HG02981 (cell line): ENCODE results near the gene CAD.
"Not testable (repeated sequence)": the region's sequence is repeated elsewhere in the genome, so short reads cannot be mapped to it uniquely, and the experiment has no call there.

Source experiments
- ATAC-seq: cut with Tn5 transposase; IDR thresholded peaks from one replicate; pipeline ENCODE4 v1.9.1; 2021; ENCODE audit warnings: mild to moderate bottlenecking, moderate library complexity; ENCODE audit not compliant: unreplicated experiment

CAD gene

GRCh38 chr2:27198068-27198467, 19.1 kb upstream of the CAD start:
- not testable (repeated sequence) for ATAC-seq

DNA sequence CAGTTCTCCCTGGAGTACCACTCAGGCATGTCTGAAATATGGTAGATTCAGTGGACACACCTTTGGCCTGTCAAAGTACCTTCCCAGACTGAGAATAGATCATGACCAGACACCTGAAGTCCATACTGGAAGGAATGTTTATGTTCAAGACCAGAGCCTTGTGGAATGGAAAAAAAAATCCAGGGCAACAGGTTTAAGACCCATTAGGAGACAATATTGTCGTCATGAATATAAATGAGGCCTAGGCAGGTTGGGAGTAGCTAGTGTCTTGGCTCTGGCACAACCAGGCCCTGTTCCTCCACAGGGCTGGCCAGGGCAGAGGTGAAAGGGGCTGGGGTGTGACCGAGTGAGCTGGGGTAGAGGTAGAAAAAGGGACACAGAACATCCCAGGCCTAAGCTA, 18.5 kb upstream of the CAD start:
- no peak for ATAC-seq

DNA sequence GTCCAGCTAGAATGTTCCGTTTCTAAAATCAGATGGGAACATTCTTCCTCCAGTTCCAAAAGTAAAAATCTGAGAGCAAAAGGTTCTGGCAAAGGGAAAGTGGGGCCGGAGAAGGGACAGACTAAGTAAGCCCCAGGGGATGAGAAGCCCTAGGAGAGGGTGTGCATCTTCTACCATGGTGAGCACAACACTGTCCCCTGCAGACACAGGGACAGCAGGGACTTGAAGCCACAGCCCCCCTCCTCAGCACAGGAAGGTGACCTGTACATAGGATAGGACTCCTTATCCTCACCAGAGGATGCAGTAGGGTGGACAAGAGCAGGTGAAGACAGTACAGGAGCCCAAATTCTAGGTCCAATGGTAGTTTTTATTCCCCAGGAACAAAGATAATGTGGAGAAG, 17.9 kb upstream of the CAD start:
- no peak for ATAC-seq

DNA sequence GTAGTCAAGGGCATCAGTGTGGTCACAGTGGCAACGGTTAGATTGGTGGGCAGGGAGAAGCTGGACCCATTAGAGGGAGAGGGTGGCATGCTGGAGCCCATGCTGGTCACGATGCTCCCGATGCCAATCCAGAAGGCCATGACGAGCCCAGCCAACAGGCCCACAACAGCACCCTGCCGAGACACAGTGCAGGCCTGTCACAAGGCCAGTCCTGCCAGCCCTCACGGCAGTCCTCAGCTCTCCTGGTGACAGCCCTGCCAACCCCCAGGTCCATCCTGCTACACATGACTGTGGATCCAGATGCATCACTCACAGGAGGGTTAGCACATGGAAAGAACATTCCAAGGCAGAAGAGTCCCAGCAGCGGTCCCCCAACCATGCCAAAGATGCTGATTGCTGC, 15.5 kb upstream of the CAD start:
- ATAC-seq = no peak

GRCh38 chr2:27202854-27203253, 14.3 kb upstream of the CAD start:
- ATAC-seq = no peak

DNA sequence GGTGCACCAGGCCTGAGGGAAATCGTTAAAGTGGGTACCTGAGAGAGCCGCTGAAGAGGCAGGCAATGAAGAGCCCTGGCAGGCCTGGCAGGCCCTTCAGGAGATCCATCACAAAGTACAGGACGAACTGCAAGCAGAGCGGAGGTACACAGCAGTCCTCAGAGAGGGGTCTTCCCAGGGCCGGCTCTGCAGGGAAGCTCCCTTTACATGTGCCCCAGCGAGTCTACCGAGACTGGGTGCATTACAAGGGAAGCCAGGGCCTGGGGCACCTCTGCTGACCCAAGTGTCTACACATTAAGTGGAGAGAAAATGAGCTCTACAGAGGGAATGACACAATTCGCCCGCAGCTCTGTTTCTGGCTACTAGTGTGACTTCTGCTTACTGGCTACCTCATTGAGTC, 13.4 kb upstream of the CAD start:
- no peak for ATAC-seq

DNA sequence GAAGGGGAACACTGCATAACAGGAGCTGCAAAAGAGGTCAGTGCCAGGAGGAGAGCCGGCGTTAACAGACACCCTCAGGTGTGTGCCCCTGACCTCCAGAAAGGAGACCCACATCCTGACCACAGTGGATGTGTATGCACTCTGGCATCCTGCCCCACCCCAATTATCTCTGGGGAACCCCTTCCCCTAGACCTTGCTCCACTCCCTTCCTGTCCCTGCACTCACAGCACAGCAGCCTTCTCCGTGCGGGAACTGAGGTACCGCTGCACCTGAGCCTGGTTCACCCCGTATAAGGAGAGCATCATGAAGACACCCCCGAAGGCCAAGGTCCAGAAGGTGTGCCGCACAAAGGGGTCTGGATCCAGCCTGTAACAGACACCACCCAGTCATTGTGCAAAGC, 12.6 kb upstream of the CAD start:
- no peak for ATAC-seq

- ATAC-seq = no peak
Observed at GRCh38 chr2:27205206-27205605, 12.0 kb upstream of the CAD start.

- no peak for ATAC-seq
Observed at GRCh38 chr2:27206346-27206745, 10.8 kb upstream of the CAD start.

GRCh38 chr2:27208486-27209050, 8.6 kb upstream of the CAD start:
- no peak for ATAC-seq

DNA sequence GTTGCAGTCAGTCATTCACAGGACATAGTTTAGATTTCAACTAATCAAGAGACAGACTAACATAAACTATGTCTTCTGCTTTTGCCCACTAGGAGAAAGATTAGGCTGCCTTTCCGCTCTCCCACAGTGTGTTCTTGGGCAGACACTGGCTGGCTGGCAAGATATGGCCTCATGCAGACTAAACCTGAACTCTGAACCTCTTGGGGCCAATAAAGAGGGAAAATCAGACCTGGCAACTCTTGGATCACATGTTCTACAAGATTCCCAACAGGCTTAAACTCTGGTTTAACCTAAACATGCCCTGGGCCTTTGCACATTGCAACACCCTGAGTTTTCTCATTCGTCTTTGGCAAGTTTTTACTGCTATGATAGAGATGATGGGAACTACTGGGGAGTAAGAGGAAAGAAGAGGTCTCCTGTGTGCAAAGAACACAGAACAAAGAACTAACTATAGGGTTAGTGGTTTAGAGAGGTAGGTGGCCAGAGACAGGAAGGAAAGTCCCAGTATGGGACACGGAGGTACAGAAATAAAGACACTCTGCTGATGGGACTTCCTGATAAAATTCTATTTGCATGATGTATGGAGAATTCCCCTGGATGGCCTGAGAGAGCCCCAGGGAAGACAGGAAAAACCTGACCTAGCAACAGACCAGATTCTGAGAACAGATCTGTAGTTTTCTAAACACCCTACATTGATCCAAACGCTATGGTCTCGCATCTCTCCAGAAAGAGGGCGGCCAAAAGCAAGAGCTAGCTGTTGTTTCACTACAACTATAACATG, 7.4 kb upstream of the CAD start:
- no peak for ATAC-seq

GRCh38 chr2:27211241-27211942, 5.8 kb upstream of the CAD start:
- no peak for ATAC-seq

- ATAC-seq = peak; percentile 87
Observed at GRCh38 chr2:27211943-27212625, 5.1 kb upstream of the CAD start, which contains the start of the genes ATRAID and SLC5A6. Gene ATRAID (plus strand): TSS chr2:27212041. CDS start chr2:27212369, 328 bp downstream. Gene SLC5A6 (minus strand): TSS chr2:27212268. CDS start chr2:27207650, 4,618 bp downstream.

- ATAC-seq = no peak
Observed at GRCh38 chr2:27212626-27213471, 4.3 kb upstream of the CAD start.

- ATAC-seq = no peak
Observed at GRCh38 chr2:27214941-27215340, 2.2 kb upstream of the CAD start.

- ATAC-seq = no peak
Observed at GRCh38 chr2:27216416-27217137, 592 bp upstream of the CAD start.

DNA sequence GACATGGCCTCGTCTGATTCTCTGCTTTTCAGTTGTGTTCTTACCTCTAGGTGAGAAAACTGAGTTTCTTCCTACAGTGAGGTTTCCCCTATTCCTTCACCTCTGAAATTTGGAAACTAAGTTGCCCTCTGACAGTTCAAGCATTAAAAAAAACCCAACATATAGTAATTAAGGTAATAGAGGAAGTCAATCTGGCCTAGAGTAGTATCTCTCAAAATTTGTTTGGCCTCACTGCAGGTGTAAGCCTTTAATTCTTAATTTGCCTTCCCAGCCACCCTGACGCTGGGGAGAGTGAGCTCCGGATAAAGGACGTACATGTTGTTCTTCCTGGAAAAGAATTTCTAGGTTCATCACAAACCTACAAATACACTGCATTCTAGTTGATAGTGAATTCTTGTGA, 1.4 kb downstream of the CAD start:
- no peak for ATAC-seq

DNA sequence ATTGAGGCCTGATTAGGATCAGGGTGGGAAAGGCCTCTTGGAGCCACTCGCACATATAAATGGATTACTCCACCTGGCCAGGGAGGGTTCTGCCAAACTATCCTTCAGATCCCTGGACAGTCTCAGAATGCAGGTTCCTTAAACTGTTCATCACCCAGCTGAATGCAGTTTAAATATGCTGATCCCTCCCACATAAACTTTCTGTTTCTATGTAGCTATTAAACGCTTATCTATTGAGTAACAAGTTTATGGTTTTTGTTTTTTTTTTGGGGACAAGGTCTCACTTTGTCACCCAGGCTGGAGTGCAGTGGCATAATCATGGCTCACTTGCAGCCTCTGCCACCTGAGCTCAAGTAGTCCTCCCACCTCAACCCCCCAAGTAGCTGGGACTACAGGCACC, 1.9 kb downstream of the CAD start:
- no peak for ATAC-seq

GRCh38 chr2:27220091-27220490, 2.9 kb downstream of the CAD start:
- no peak for ATAC-seq

DNA sequence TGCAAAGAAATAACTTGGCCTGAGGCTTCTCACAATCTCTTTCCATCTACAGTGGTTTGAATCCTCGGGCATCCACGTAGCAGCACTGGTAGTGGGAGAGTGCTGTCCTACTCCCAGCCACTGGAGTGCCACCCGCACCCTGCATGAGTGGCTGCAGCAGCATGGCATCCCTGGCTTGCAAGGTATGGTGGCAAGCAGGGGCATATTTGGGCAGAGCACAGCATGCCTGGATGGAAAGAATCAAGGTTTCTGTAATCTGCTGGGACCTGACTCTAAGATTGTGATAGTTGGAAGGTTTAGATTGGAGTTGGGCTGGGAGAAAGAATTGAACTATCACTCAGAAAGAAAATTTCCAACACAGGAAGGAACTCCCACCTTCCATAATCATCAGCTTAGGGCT, 4.0 kb downstream of the CAD start:
- ATAC-seq = no peak
